PC-3 (cell line): ENCODE measurements around the gene MOB1B. TPM values are rescaled to one million over a fixed set of nuclear protein-coding genes. Genes with fewer than 3 reads are reported as not detected.

Experiments used
- ATAC-seq: fragments of 200-7000 bp; cut with Tn5 transposase; 2 replicates; pipeline ENCODE4 v1.9.1; 2020; ENCODE audit warnings: mild to moderate bottlenecking, moderate library complexity
- BruUV-seq: library from RNA; stranded (reverse); fragments of 400-500 nt; replicated peaks from 2 replicates; lab custom pipeline; 2021; lab: Mats Ljungman, UMichigan
- CTCF ChIA-PET: fragments of 300-600 bp; sonication (Branson Sonifier 250); formaldehyde crosslinking; loops from one replicate; lab custom pipeline; 2022; ENCODE audit warnings: antibody characterized with exemption; lab: Charles Lee
- POLR2A ChIA-PET: fragments of 300-600 bp; sonication (Branson Sonifier 250); formaldehyde crosslinking; loops from one replicate; lab custom pipeline; 2022; ENCODE audit warnings: antibody characterized with exemption; ENCODE audit not compliant: unreplicated experiment; lab: Charles Lee
- DNase-seq: peaks from one replicate; pipeline ENCODE4 v3.0.0-alpha.2; 2015
- H2AFZ ChIP-seq: fragments of 300-600 bp; sonication (generic); 2 replicates; pipeline ENCODE4 v1.6.0; 2016; ENCODE audit warnings: antibody characterized with exemption, low read length
- H3F3A ChIP-seq: fragments of 300-600 bp; sonication (generic); one replicate; pipeline ENCODE4 v1.6.0; 2017; ENCODE audit warnings: antibody characterized with exemption, low read length, control low read depth, mild to moderate bottlenecking; ENCODE audit not compliant: unreplicated experiment
- H3K27ac ChIP-seq: fragments of 300-600 bp; sonication (generic); 2 replicates; pipeline ENCODE4 v1.5.1; 2016; ENCODE audit warnings: mild to moderate bottlenecking, low read length
- H3K27me3 ChIP-seq: fragments of 300-600 bp; sonication (generic); 2 replicates; pipeline ENCODE4 v1.6.1; 2016; ENCODE audit warnings: low read length, mixed read lengths
- H3K36me3 ChIP-seq: fragments of 300-600 bp; sonication (generic); 2 replicates; pipeline ENCODE4 v1.6.1; 2016; ENCODE audit warnings: low read depth, mixed run types, low read length, mixed read lengths
- H3K4me1 ChIP-seq: fragments of 300-600 bp; sonication (generic); 2 replicates; pipeline ENCODE4 v1.5.1; 2016; ENCODE audit warnings: low read length; ENCODE audit not compliant: insufficient read depth
- H3K4me2 ChIP-seq: fragments of 300-600 bp; sonication (generic); 2 replicates; pipeline ENCODE4 v1.6.0; 2016; ENCODE audit warnings: low read length
- H3K4me3 ChIP-seq: fragments of 300-600 bp; sonication (generic); 2 replicates; pipeline ENCODE4 v1.5.1; 2016; ENCODE audit warnings: mild to moderate bottlenecking, low read length, mixed read lengths
- H3K79me2 ChIP-seq: fragments of 300-600 bp; sonication (generic); 2 replicates; pipeline ENCODE4 v1.6.1; 2017; ENCODE audit warnings: low read length, mixed read lengths
- H3K9ac ChIP-seq: fragments of 300-600 bp; sonication (generic); 2 replicates; pipeline ENCODE4 v1.6.0; 2016; ENCODE audit warnings: mild to moderate bottlenecking, low read length
- H3K9me2 ChIP-seq: fragments of 300-600 bp; sonication (generic); replicated peaks from 2 replicates; pipeline ENCODE4 v1.6.1; 2016; ENCODE audit warnings: mixed run types, low read length, mixed read lengths
- H3K9me3 ChIP-seq: fragments of 300-600 bp; sonication (generic); 2 replicates; pipeline ENCODE4 v1.6.1; 2016; ENCODE audit warnings: low read length, mixed read lengths
- H4K20me1 ChIP-seq: fragments of 300-600 bp; sonication (generic); 2 replicates; pipeline ENCODE4 v1.6.1; 2016; ENCODE audit warnings: low read length, mixed read lengths
- CTCF ChIP-seq: fragments of 300-600 bp; sonication (generic); conservative IDR thresholded peaks from 2 replicates; pipeline ENCODE4 v1.5.1; 2017; ENCODE audit warnings: antibody characterized with exemption, low read depth, mild to moderate bottlenecking, low read length
- EZH2 ChIP-seq: fragments of 300-600 bp; sonication (generic); IDR thresholded peaks from one replicate; pipeline ENCODE4 v1.6.1; 2017; ENCODE audit warnings: antibody characterized with exemption, mild to moderate bottlenecking, low read length; ENCODE audit not compliant: unreplicated experiment
- EZH2phosphoT487 ChIP-seq: fragments of 300-600 bp; sonication (generic); IDR thresholded peaks from 2 replicates; pipeline ENCODE4 v1.6.1; 2018; ENCODE audit warnings: mild to moderate bottlenecking, antibody characterized with exemption, low read length, borderline replicate concordance
- intact Hi-C: fragments of 100-400 bp; cut with micrococcal nuclease; formaldehyde crosslinking; loops from 2 replicates; pipeline ENCODE4 v1.9.0; 2023
- total RNA-seq: library from RNA; depleted of rRNA; stranded (reverse); fragments of >200 nt; gene quantifications from 2 replicates; pipeline ENCODE4 v1.2.3, GENCODE V29; 2014

Gene MOB1B
- total RNA-seq, 1 experiment from 2014 or later: 11.4 TPM

DNA sequence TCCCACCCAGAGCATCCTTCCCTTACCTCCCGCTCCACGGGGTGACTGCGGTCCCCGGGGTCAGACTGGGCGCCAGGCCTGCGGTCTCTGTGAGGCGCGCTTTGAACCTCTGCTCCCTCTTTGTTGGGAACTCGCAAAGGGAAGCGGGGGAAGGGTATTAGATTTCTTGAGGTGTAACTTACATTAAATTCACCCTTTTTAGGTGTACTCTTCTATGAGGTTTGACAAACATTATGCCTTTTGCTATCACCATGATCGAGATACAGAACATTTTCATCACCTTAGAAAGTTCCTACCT lies 91.8 kb downstream of the MOB1B start:
- Histone ChIP-seq H3K9ac (peak overlapping the region; percentile 76), H3K9me2 (no peaks in the 10 kb centered on the region), H3K4me3 (peak overlapping the region; percentile 75), H3K4me2 (peak overlapping the region; percentile 89), H3K9me3 (no peaks in the 10 kb centered on the region), H3K79me2 (peaks cover 46% of the 10 kb centered on the region), H3F3A (no peaks in the 10 kb centered on the region), H3K4me1 (peaks cover 31% of the 10 kb centered on the region), H2AFZ (peak overlapping the region; percentile 84), H3K27ac (peak overlapping the region; percentile 16; the same call in 1 of the 2 replicates), H3K36me3 (peaks cover 7% of the 10 kb centered on the region), H4K20me1 (no peaks in the 10 kb centered on the region), H3K27me3 (no peaks in the 10 kb centered on the region)
- ChIA-PET CTCF (interaction anchor here (0.6 to 1.4 kb wide), 2 partner anchors 16 to 78 kb away, joined by 5 to 13 read pairs; no protein-coding TSS in a partner anchor), POLR2A (interaction anchor here (0.6 kb wide), 3 partner anchors 9 to 1325 kb away, joined by 3 to 22 read pairs (median 5); no protein-coding TSS in a partner anchor)
- no TSS peak for BruUV-seq
- intact Hi-C loops: loop anchor here (5.0 kb wide), 1 partner anchor 307 kb away; the partner anchor contains the start of gene UTP3
- no peak for DNase-seq
- no peak for ATAC-seq
- TF ChIP-seq CTCF: no peak
- TF ChIP-seq EZH2: no peak
- TF ChIP-seq EZH2phosphoT487: no peak

GRCh38 chr4:70994387-70995099 lies 92.4 kb downstream of the MOB1B start:
- POLR2A ChIA-PET: no interaction called here
- DNase-seq (no peak), ATAC-seq (no peak)
- Histone ChIP-seq H3K27me3 (no peaks in the 10 kb centered on the region), H3K9ac (peak overlapping the region; percentile 76), H3K4me1 (peaks cover 31% of the 10 kb centered on the region), H3K27ac (no peak overlapping the region), H4K20me1 (no peaks in the 10 kb centered on the region), H3F3A (no peaks in the 10 kb centered on the region), H3K4me2 (peak overlapping the region; percentile 89), H2AFZ (peak overlapping the region; percentile 84), H3K4me3 (peak overlapping the region; percentile 75), H3K9me3 (no peaks in the 10 kb centered on the region), H3K79me2 (peaks cover 48% of the 10 kb centered on the region), H3K36me3 (peaks cover 10% of the 10 kb centered on the region), H3K9me2 (no peaks in the 10 kb centered on the region)
- BruUV-seq: no TSS peak
- intact Hi-C loops: loop anchor here (5.0 kb wide), 1 partner anchor 307 kb away; the partner anchor contains the start of gene UTP3
- CTCF ChIA-PET: no interaction called here
- TF ChIP-seq CTCF (no peak), EZH2phosphoT487 (no peak), EZH2 (no peak)

GRCh38 chr4:70996018-70996360 lies 93.8 kb downstream of the MOB1B start:
- CTCF ChIA-PET: interaction anchor here (0.6 kb wide), 1 partner anchor 14 kb away, joined by 4 read pairs; no protein-coding TSS in a partner anchor
- peaks cover 31% of the 10 kb centered on the region for H3K4me1 ChIP-seq
- DNase-seq (no peak), ATAC-seq (no peak)
- H3K27me3 ChIP-seq: no peaks in the 10 kb centered on the region
- no peaks in the 10 kb centered on the region for H4K20me1 ChIP-seq
- no peaks in the 10 kb centered on the region for H3K9me3 ChIP-seq
- peaks cover 10% of the 10 kb centered on the region for H3K36me3 ChIP-seq
- POLR2A ChIA-PET: no interaction called here
- H3K9me2 ChIP-seq: no peaks in the 10 kb centered on the region
- TF ChIP-seq EZH2phosphoT487 (no peak), CTCF (no peak), EZH2 (no peak)
- peaks cover 56% of the 10 kb centered on the region for H3K79me2 ChIP-seq
- H3F3A ChIP-seq: no peaks in the 10 kb centered on the region
- no peak overlapping the region for H2AFZ ChIP-seq
- no peak overlapping the region for H3K9ac ChIP-seq
- intact Hi-C loops: no loop called here
- peak overlapping the region; percentile 89 for H3K4me2 ChIP-seq
- no TSS peak for BruUV-seq
- H3K4me3 ChIP-seq: no peak overlapping the region
- H3K27ac ChIP-seq: no peak overlapping the region
